NCI-H2227 (cell line): ENCODE results near the gene STXBP3.

Source experiments
- DNase-seq: peaks from one replicate; lab custom pipeline; 2025; ENCODE audit not compliant: unreplicated experiment; lab: John Stamatoyannopoulos, UW

Gene STXBP3

DNA sequence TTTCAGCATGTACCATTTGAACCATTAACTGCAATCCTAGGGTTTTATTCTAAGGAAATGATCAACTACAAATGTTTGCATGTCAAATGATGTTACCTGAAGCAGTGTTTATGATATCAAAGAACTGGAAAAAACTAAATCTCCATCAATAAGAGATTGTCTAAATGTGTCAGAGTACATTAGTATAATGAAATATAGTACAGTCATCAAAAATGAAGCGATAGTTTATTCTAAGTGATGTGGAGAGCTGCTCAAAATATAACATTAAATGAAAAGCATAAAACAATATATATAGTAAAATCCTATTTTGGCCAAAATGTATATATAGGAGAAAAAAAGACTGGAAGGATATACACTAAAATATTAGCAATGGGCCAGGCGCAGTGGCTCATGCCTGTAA, 86.5 kb downstream of the STXBP3 start:
- no peak for DNase-seq

DNA sequence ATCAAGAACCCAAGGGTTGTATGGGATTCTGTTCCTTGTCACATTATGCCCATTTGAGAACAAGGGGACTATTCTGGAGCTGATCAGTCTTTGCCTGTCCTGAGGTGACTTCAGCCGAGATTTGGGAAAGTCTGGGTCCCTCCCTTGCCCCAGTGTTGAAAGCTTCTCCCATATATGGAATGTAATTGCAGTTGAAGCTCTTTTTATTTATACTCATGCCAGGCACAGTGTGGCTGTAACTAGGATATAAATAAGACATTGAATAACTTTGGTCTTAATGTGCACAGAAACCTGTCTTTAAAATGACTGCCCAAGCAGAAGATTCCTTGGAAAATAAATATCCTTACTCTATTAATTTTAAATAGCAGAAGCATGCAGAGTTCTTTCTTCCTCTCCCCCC, 95.2 kb downstream of the STXBP3 start:
- DNase-seq: no peak

DNA sequence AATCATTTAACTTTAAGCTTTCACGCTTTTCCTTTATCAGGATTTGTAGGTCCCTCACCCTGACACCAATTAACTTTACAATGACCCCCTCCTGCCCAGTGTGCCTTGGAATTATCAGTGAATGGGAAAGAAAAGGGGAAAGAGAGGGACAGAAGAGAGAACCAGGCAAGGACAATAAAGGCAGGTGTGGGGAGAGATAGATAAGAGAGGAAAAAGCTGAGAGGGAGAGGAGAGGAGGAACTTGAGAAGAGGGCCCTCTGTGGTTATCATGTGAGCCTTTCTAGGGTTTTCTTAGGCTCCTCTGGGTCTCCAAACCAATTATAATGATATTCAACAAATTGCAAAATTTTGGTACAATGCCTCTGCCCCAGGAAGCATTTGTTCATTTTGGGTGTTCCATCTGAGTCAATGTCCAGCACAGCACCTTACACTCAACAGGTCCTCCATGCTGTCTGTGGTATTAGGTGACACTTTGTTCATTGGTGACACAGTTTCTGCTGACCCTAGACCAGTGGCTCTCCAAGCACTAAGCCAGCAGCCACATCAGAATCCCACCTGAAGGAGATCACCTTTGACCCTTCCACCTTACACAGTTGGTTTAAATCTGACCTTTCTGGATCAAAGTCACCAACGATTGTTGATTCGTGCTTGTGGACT, 96.2 kb downstream of the STXBP3 start:
- no peak for DNase-seq

DNA sequence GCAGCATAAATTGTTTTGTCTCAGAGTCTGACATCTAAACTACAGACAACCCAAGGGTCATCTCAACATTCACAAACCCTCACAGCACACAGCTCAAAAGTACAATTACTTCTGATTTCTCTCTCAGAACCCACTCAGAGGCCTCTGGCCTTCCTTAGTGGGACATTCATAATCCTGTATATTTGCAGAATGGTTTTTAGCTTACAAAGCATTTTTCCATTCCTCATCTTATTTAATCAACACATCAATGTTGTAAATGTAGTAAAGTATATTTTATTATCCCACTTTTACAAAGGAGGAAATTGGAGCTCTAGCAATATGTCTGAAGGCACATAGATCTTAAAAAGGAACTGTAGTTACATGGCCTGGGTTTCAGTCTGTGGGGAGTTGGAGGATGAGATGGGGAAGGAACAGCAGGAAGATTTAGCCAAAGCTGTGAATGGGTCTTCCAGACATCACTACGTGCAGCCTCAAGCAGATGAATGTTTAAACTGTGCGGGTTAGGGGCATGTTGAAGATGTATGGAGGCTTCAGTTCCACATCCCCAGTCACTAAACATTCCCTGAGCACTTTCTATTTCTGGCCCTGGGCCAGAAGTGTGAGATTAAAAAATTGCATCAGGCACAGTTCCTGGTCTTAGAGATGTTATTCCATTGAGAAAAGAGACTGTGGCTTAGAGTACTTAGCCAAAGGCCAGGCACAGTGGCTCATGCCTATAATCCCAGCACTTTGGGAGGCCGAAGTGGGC, 97.1 kb downstream of the STXBP3 start:
- DNase-seq: no peak

- DNase-seq: no peak
These were observed 99.0 kb downstream of the STXBP3 start for GRCh38 chr1:108845446-108845845.

DNA sequence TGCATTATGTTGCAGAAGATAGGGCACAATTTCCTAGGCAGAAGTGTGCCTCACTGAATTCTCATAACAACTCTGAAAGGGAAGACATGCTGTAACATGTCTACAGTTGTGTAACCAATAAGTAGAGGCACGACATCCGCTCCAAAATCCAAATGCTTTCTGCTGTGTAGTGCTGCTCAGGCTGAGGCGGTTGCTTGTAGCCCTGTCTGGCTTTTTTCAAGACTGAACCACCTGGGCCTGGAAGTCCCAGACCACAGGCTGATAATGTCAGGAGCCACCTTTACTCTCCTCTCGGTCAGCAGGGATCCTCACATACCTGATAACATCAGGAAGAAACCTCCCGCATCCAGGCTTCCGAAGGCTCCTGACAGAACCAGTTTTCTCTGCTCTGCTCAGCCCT, 99.5 kb downstream of the STXBP3 start:
- no peak for DNase-seq

GRCh38 chr1:108847494-108847893, 101.0 kb downstream of the STXBP3 start:
- no peak for DNase-seq

DNA sequence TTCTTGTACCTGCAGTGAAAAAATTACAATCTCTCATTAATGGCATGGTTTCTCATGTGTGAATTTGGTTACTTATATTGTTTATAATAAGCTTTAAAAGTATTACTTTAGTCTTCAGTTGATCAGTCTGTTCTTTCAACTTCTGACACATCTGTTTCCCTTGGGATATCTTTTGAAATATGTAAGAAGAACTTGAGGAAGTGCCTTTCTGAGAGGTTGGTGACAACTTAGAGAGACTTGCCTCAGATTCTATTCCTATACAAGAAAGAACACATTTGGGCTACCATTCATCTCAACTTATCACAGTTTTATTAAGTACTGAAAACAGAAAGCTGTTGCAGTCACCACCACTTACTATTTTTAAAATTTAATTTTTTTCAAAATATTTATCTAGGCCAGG, 102.3 kb downstream of the STXBP3 start:
- DNase-seq: no peak

- no peak for DNase-seq
These were observed 104.5 kb downstream of the STXBP3 start for GRCh38 chr1:108850929-108851328.

DNA sequence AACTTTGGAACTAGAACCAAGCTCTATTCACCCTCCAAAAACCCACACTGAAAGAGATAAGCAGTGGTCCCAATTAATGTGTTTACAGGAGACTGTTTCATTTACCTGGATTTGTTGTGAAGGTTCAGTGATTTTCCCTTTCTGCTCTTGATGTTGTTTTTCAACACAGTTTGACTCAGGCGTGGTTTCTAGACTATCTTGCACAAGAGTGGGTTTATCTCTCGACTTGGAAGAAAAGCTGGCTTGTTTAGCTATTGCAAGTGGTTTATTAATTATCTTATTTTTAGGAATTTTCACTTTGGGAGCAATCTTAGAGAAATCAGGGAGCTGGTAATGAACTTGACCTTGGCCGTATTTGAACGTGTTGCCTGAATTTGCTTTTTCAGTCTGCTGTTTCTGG, 105.1 kb downstream of the STXBP3 start:
- DNase-seq: no peak

DNA sequence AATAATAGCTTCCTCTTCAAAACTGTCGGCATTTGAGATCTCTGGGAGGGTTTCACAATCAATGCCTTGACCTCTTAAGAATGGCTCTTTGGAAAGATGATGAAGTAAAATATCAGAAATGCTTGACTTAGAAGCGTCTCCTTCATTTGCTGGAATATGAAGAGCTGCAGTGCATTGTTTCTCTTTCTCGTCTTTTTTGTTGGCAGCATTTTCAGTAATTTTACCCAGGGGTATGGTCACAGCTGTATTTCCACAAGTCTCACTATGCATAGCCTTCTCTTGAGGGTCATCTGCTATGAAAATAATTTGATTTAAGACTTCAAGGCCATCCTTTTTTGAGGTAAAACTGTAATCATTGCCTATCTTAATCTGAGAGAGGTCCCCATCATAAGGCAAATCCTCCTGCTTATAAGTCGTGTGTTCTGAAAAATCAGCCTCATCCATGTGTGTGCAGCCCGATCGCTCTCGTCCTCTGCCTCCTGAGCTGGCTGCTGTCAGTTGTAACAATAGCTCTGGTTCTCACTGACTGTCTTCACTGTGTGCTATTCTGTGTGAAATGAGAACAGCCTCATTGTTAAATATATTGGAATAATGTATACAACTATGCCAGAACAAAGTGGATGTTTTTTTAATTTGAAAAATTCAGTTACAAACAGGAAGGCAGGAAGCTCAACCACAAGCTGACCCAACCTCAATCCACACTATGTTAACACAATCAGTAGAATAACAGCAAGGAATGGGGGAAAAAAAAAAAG, 105.9 kb downstream of the STXBP3 start:
- DNase-seq: no peak

GRCh38 chr1:108854221-108855019, 107.9 kb downstream of the STXBP3 start:
- DNase-seq: no peak

DNA sequence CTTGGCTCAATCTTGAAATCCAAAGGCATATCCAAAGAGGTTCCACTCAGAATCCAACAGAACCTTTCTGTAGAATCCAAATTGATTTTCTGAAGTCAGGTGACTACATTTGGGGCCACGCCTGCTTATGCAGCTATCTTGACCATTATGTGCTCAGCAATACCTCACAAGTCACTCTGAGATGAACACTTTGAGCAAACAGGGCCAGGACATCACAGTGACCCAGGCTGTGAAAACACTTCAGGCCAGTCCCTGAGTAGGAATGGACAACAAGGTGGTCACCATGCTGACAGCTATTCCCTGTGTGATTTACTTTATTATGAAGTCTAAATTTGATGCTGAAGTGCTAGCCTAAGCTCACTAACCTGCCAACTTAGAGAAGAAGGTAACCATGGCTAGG, 110.5 kb downstream of the STXBP3 start, which contains the start of gene AKNAD1:
TSS of gene AKNAD1 (minus strand) at position 101 of the 400 bp plus-strand sequence. CDS start 4,430 bp downstream, outside the sequence.
- DNase-seq: no peak

GRCh38 chr1:108858230-108858950, 111.9 kb downstream of the STXBP3 start:
- DNase-seq: no peak
